Astrocyte of the cerebellum (primary cell): Measurements from ENCODE around the gene FOXN3.

ENCODE experiments used
- DNase-seq: peaks from one replicate; pipeline ENCODE4 v3.0.0-alpha.2; 2011; ENCODE audit warnings: low read depth
- H3K4me3 ChIP-seq: 2 replicates; pipeline ENCODE4 v1.5.1; 2011; ENCODE audit warnings: mild to moderate bottlenecking, low read depth, low read length, moderate library complexity
- CTCF ChIP-seq: IDR thresholded peaks from 2 replicates; pipeline ENCODE4 v1.5.1; 2012; ENCODE audit warnings: low read length, low read depth, moderate library complexity, mild to moderate bottlenecking; ENCODE audit errors: missing control alignments
- in situ Hi-C: cut with HindIII; loops from 2 replicates; pipeline ENCODE4 v1.10.0; 2017; ENCODE audit warnings: low sequenced_read_pairs

The FOXN3 gene

GRCh38 chr14:89411976-89412375 is 5.1 kb downstream of the FOXN3 start:
- in situ Hi-C loops = no loop called here
- no peak for TF ChIP-seq CTCF
- DNase-seq = no peak
- no peak overlapping the region for H3K4me3 ChIP-seq

DNA sequence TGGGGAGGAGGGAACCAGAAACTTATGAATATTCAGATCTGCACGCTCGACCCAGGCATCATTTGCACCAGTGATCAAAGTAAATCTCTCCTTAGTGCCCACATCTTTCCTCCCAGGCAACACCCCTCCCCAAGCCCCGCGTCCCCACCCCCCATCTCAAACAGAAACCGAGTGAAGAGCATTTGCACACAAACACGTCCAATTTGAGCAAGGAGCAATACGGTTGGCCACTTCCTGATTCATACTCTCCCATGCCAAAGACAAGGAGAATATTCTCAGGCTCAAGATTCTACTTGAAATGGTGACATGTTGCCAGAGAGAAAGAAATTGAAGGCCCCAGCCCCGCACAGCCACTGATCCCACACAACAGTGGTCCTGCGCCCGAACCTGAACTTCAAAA is 7.1 kb downstream of the FOXN3 start:
- TF ChIP-seq CTCF = no peak
- in situ Hi-C loops = no loop called here
- no peak for DNase-seq
- no peak overlapping the region for H3K4me3 ChIP-seq

- no peak for DNase-seq
- no peak for TF ChIP-seq CTCF
- no peak overlapping the region for H3K4me3 ChIP-seq
- in situ Hi-C loops = no loop called here
Measured at GRCh38 chr14:89408907-89409700, 7.9 kb downstream of the FOXN3 start.

GRCh38 chr14:89407856-89408255 is 9.2 kb downstream of the FOXN3 start:
- DNase-seq = no peak
- H3K4me3 ChIP-seq = no peak overlapping the region
- no peak for TF ChIP-seq CTCF
- in situ Hi-C loops = no loop called here

GRCh38 chr14:89406941-89407340 is 10.1 kb downstream of the FOXN3 start:
- DNase-seq = no peak
- H3K4me3 ChIP-seq = no peak overlapping the region
- in situ Hi-C loops = no loop called here
- TF ChIP-seq CTCF = no peak

GRCh38 chr14:89406361-89406760 is 10.7 kb downstream of the FOXN3 start:
- TF ChIP-seq CTCF = no peak
- in situ Hi-C loops = no loop called here
- DNase-seq = no peak
- no peak overlapping the region for H3K4me3 ChIP-seq
